HG03045 (cell line): Measurements from ENCODE around the gene BLACAT1.
"Not testable (repeated sequence)": the region's sequence is repeated elsewhere in the genome, so short reads cannot be mapped to it uniquely, and the experiment has no call there.

Source experiments
- ATAC-seq: cut with Tn5 transposase; IDR thresholded peaks from one replicate; pipeline ENCODE4 v1.9.1; 2021; ENCODE audit warnings: mild to moderate bottlenecking, moderate library complexity; ENCODE audit not compliant: unreplicated experiment

BLACAT1 gene

GRCh38 chr1:205442051-205442725 lies 13.7 kb downstream of the BLACAT1 start:
- ATAC-seq = no peak

DNA sequence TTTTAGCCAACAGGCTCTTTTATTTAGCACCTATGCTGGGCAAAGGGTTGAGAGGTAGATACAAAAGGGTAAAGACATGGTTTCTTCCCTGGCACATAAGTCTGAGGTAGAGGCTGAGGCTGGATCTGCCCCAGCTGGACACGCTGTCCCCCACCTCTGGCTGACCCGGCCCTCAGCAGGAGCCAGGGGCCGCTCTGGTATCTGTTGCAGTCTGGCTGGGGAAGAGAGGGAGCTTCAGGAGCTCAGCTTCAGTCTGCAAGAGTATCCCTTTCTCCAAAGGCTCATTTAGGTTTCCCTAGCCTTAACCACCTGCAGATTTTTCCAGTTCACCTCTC lies 14.2 kb downstream of the BLACAT1 start:
- no peak for ATAC-seq

- no peak for ATAC-seq
These were observed 14.6 kb downstream of the BLACAT1 start for GRCh38 chr1:205441318-205441633.

- no peak for ATAC-seq
These were observed 15.1 kb downstream of the BLACAT1 start for GRCh38 chr1:205440476-205441317.

DNA sequence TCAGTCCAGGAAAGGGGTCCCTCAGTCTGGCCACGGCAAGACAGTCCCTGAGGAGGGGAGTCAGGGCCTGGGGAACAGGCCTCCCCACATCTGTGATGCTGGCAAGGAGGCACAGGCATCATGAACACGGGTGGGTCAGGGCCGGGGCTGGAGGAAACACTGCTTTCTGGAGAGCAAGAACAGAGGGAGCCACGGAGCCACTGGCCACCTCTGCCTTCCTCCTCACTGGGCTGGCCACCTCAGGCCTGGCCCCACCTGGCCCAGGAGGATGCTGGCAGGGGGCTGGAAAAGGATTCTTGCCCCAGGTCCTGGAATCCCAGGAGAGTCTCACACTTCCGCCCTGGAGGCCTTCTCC lies 15.7 kb downstream of the BLACAT1 start:
- ATAC-seq = no peak

- no peak for ATAC-seq
These were observed 17.4 kb downstream of the BLACAT1 start for GRCh38 chr1:205438213-205439158.

DNA sequence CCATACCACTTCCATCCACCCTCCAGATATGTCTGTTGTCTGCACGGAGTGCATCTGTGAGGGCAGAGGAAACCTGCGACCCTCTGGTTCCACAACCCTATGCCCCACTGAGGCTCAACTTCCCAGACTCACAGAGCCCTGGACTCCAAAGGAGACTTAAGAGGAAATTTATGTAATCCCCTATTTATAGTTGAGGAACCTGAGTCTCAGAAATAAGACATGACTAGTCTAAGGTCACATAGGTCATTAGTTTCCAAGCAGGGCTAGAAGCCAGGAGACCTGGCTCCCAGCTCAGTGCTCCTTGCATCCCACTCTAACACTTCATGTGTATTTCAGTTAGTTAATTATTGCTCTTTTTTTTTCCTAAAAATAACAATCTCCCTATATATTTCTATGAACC lies 18.3 kb downstream of the BLACAT1 start:
- no peak for ATAC-seq

DNA sequence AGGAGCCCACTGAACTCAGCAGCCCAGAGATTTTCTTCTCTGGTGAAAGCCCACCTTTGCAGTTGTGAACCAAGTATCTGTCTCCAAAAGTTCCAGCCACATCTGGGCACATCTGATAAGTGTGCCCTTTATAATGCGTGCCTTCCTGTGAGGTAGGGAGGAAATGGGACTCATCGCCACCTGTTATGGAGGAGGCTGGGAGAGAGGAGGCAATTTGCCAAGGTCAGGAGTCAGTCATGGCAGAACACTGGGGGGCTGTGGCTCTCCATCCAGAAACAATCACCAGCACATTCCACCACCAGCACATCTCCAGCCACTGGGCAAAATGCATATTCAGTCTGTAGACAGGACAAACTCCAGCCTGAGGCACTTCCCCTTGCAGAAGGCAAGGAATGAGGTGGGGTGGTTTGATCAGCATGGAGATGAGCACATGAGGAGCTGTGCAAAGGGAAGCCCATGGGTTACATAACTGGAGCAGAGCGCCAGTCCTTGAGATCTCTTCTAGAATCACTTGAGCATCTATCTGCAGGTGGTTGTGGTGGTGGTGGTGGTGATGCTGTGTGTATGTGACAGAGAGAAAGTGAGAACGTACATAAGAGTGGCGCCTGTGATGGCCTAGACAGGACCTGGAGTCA lies 19.0 kb downstream of the BLACAT1 start:
- ATAC-seq = no peak

DNA sequence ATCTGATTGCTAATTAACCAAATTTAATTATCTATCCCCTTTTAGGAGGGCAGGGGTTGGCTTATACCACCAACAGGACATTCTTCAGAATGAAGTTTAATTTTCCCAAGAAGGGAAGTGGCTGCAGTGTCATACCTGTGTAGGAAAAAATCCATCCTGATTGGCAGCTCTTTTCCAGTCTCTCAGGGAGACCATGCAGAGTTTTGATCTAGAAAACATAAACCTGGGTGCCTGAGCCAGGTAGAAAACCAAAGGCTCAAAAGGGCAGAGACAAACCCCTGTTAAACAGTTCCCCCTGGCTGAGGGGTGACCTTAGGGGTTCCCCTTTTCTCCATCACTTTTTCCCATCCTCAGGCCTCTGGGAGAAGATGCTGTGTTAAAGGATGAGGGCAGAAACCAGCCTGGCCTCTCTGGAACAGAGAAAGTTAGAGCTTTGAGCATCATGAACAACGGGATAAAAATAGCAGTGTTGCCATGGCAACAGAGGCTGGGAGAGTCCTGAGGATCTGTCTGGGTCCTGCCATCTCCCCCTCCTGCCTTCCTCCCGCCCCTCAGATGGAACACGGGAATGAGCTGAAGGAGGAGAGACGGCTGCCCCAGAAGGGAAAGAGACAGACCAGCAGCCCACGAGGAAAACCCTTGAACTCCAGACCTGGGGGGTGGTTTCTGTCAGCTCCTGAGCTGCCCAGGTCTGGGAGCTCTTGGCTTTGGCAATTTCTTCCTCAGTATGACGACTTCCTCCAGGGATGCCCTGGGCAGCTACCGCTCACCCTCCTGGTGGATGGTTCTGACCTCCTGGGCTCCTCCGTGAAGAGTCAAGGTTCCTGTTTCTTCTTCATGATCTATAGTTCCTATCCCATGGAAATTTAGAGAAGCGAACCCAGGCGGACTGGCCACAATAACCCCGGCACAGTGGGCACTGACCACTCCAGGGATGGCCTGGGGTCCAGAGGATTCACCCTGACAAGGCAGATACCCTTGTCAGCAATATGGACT lies 20.0 kb downstream of the BLACAT1 start:
- ATAC-seq = no peak

DNA sequence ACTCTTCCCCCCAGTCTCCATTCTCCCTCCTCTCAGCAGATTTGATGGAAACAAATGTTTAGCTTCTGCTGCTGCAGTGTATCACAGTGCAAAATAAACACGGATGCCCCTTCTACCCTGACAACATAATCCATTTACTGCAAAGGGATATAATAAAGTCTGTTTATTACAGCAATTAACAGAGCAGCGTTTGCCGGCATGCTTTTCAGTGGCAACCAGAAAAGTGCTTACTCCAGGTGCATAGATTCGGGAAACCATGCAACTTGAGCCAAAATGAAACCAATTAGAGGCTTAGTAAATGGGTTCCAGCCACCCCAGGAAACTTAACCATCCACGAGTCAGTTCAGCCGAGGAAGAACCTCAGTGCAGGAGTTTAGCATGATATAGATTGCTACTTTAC lies 21.1 kb downstream of the BLACAT1 start:
- ATAC-seq = no peak

DNA sequence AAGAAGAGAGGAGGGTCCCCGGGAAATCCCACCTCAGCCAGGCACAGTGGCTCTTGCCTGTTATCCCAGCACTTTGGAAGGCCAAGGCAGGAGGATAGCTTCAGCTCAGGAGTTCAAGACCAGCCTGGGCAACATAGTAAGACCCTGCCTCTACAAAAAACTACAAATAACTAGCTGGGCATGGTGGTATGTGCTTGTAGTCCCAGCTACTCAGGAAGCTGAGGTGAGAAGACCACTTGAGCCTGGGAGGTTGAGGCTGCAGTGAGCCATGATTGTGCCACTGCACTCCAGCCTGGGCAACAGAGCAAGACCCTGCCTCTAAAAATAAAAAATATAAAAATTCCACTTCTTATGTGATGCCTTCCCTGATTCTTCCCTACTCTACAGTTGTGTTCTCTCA lies 23.2 kb downstream of the BLACAT1 start:
- not testable (repeated sequence) for ATAC-seq

- ATAC-seq = no peak
These were observed 23.7 kb downstream of the BLACAT1 start for GRCh38 chr1:205432116-205432515.

- no peak for ATAC-seq
These were observed 25.0 kb downstream of the BLACAT1 start for GRCh38 chr1:205430696-205431305.

GRCh38 chr1:205429762-205430695 lies 25.8 kb downstream of the BLACAT1 start:
- no peak for ATAC-seq

DNA sequence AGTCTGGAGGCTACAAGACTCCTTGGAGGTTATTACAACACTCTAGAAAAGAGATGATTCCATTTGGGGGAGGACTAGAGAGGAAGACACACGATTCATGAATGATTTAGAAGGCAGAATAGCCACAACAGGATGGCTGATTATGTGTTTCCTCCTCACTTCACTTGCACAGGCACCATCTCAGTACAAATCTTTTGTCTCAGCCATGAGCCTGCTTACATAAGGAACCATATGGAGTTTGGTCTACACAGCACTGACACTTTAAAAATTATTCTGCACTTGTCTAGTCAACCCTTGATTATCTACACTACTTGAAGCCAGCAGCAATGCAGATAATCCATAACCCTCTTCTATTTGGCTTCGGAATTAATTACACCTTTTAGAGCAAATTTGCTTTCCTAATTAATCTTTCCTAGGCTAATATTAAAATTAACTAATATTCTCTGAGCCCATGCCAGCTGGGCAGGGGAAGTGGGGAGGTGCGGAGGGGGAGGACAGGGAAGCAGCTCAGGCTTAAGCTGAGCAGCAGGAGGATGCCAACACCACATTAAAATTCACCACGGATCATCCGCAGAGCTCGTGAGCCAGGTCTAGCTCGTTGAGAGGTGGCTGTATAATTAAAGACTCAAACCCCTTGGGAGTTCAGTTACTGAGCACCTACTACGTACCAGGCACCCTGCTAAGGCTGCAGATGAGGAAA lies 30.8 kb downstream of the BLACAT1 start:
- ATAC-seq = no peak

GRCh38 chr1:205423814-205424399 lies 31.9 kb downstream of the BLACAT1 start:
- no peak for ATAC-seq

GRCh38 chr1:205422993-205423642 lies 32.7 kb downstream of the BLACAT1 start:
- ATAC-seq = no peak
